DND-41 (cell line): ENCODE data around the gene SMIM22.

ENCODE experiments used
- EZH2 ChIP-seq: IDR thresholded peaks from 3 replicates; pipeline ENCODE4 v1.6.1; 2012; ENCODE audit warnings: borderline replicate concordance, low read depth, mild to moderate bottlenecking, moderate library complexity, low read length, inconsistent platforms; ENCODE audit not compliant: severe bottlenecking
- TF ChIP-seq, protein P1 (sequence below): IDR thresholded peaks from 2 replicates; pipeline ENCODE4 v1.5.1; 2012; ENCODE audit warnings: borderline replicate concordance, low read length, moderate library complexity, mild to moderate bottlenecking; ENCODE audit not compliant: poor library complexity, severe bottlenecking; ENCODE audit errors: extremely low read depth

DNA sequence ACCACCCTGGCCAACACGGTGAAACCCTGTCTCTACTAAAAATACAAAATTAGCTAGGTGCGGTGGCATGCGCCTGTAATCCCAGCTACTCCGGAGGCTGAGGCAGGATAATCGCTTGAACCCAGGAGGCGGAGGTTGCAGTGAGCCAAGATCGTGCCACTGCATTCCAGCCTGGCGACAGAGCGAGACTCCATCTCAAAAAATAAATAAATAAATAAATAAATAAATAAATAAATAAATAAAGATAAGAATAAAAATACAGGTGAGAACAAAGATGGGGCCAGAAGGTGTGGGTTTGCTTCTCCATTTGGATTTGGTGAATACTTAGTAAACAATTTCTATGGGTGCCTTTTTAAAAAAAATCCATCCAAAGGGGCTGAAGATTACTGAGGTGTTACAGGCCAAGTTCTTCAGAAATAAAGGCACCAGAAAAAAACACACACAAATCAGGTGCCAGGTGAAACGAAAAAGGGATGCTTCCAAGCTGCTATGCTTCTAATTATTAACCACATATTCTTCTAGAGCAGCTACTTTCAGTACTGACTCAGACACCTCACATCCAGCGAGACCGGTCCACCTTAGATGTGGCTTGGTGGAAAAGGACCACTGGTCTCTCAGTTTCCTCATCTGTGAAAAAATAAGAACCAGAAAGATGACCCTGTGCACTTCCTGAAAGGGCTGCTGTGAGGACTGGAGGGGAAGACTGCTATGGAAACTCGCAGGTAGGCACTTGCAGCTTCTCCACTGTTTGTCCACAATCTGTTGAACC, 42.7 kb downstream of the SMIM22 start:
- TF ChIP-seq, protein P1, sequence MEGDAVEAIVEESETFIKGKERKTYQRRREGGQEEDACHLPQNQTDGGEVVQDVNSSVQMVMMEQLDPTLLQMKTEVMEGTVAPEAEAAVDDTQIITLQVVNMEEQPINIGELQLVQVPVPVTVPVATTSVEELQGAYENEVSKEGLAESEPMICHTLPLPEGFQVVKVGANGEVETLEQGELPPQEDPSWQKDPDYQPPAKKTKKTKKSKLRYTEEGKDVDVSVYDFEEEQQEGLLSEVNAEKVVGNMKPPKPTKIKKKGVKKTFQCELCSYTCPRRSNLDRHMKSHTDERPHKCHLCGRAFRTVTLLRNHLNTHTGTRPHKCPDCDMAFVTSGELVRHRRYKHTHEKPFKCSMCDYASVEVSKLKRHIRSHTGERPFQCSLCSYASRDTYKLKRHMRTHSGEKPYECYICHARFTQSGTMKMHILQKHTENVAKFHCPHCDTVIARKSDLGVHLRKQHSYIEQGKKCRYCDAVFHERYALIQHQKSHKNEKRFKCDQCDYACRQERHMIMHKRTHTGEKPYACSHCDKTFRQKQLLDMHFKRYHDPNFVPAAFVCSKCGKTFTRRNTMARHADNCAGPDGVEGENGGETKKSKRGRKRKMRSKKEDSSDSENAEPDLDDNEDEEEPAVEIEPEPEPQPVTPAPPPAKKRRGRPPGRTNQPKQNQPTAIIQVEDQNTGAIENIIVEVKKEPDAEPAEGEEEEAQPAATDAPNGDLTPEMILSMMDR, result no peak
- TF ChIP-seq EZH2, result no peak
